ACC112 (cell line): ENCODE data around the gene MAPK7.

Source experiments
- H2AFZ ChIP-seq: fragments of 200-600 bp; sonication (generic); one replicate; pipeline ENCODE4 v1.6.0; 2017; ENCODE audit warnings: antibody characterized with exemption, low read length; ENCODE audit not compliant: unreplicated experiment
- H3K27ac ChIP-seq: fragments of 200-600 bp; sonication (generic); 2 replicates; pipeline ENCODE4 v1.5.1; 2014; ENCODE audit warnings: low read depth, mild to moderate bottlenecking, antibody characterized with exemption, low read length, moderate library complexity
- H3K27me3 ChIP-seq: fragments of 200-600 bp; sonication (generic); 2 replicates; pipeline ENCODE4 v1.6.1; 2014; ENCODE audit warnings: mild to moderate bottlenecking, antibody characterized with exemption, low read length, moderate library complexity, mixed read lengths; ENCODE audit not compliant: insufficient read depth
- H3K36me3 ChIP-seq: fragments of 200-600 bp; sonication (generic); 2 replicates; pipeline ENCODE4 v1.6.1; 2016; ENCODE audit warnings: mild to moderate bottlenecking, antibody characterized with exemption, low read length, moderate library complexity, mixed read lengths; ENCODE audit not compliant: insufficient read depth
- H3K4me1 ChIP-seq: fragments of 200-600 bp; sonication (generic); one replicate; pipeline ENCODE4 v1.6.1; 2016; ENCODE audit warnings: low read length, mixed read lengths; ENCODE audit not compliant: insufficient read depth, unreplicated experiment, control insufficient read depth
- H3K4me3 ChIP-seq: fragments of 200-600 bp; sonication (generic); 2 replicates; pipeline ENCODE4 v1.5.1; 2014; ENCODE audit warnings: mild to moderate bottlenecking, low read depth, low read length
- H3K79me2 ChIP-seq: fragments of 200-600 bp; sonication (generic); one replicate; pipeline ENCODE4 v1.6.0; 2016; ENCODE audit warnings: low read length; ENCODE audit not compliant: control insufficient read depth, unreplicated experiment, insufficient read depth

The MAPK7 gene

DNA sequence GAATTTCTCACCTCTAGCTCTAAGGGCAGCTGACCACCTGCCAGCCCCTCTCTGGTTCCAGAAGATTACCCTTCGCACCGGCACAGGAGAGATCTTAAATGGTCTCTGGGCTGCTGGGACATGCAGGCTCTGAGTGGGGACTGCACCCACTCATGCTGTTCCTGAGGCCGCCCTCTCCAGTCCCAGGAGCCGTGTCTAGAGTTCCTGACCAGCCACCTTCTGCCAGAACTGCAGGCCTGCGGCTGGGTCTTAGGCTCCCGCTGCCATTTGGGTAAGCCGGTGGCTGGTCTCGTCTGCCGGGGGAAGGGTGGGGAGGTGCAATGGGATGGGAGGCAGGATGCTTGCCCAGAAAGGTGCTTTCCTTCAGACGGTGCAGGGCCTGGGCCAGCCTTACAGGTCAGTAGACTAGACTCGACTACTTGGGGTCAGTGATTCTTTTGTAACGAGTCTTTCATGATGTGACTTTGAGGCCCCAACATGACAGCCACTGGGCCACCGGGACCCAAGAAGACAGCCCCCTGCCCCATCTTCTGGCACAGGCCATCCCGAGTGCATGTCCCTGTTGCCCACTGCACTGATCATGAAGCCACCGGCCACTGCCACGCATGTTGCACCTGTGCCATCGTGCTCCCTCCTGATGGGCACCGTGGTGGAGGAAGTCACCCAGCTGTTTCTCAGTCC is 42.2 kb upstream of the MAPK7 start:
- H3K79me2 ChIP-seq: no peaks in the 10 kb centered on the region
- H3K36me3 ChIP-seq: no peaks in the 10 kb centered on the region
- no peaks in the 10 kb centered on the region for H3K27me3 ChIP-seq
- peaks cover 17% of the 10 kb centered on the region for H3K4me1 ChIP-seq
- no peak overlapping the region for H3K4me3 ChIP-seq
- H2AFZ ChIP-seq: no peak overlapping the region
- no peak overlapping the region for H3K27ac ChIP-seq

DNA sequence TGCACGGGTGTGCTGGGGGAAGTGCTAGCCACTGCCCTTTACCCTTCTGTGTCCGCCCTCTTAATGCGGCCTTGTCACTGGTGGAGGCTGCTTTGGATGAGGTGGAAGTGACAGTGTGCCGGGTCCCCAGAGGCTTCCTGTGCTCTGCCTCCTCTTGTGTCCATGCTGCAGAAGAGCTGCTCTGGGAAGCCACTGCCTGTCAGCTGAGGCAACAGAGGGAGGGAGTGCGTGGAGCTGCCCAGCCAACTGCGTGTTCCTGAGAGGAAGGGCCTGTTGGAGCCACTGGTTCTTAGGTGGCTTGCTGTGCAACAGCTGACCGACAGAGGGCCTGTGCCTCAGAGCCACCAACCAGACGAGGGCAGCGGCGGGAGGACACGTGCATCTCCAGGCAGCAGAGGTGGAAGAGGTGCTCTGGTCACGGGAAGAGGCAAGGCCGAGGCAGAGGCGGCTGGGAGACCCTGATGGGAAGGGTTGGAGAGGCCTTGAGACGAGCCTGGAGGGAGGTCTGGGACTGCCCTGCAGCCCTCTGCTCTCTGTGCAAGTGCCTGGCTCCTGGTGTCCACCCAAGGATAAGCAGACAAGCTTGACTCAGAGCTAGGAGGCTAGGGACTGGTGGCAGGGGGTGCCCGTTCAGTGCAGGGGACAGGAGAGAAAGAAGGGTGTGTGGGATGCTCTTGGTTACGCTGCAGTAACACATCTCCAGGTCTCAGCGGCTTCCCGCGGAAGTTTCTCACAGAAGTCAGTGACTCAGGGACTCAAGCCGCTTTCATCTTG is 41.2 kb upstream of the MAPK7 start:
- Histone ChIP-seq H3K36me3 (no peaks in the 10 kb centered on the region), H3K79me2 (no peaks in the 10 kb centered on the region), H3K4me1 (peaks cover 6% of the 10 kb centered on the region), H3K27ac (no peak overlapping the region), H2AFZ (no peak overlapping the region), H3K4me3 (no peak overlapping the region), H3K27me3 (no peaks in the 10 kb centered on the region)

DNA sequence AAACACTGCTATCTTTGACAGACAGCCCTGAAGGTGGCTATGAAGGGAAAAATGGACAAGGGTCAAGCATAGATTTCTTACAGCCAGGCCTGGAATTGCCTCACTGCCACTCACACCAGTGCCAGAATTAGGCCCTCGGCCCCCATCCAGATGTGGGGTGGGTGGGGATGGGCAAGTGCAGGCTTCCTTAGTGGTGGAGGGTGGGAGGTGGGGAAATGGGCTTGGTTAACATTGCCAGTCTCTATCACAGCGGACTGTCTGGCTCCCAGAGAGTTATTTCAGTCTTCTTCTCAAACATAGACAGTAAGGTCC is 40.6 kb upstream of the MAPK7 start:
- H3K4me3 ChIP-seq: no peak overlapping the region
- H3K27me3 ChIP-seq: no peaks in the 10 kb centered on the region
- H3K27ac ChIP-seq: no peak overlapping the region
- H3K4me1 ChIP-seq: peaks cover 2% of the 10 kb centered on the region
- H3K36me3 ChIP-seq: no peaks in the 10 kb centered on the region
- H2AFZ ChIP-seq: no peak overlapping the region
- H3K79me2 ChIP-seq: no peaks in the 10 kb centered on the region

DNA sequence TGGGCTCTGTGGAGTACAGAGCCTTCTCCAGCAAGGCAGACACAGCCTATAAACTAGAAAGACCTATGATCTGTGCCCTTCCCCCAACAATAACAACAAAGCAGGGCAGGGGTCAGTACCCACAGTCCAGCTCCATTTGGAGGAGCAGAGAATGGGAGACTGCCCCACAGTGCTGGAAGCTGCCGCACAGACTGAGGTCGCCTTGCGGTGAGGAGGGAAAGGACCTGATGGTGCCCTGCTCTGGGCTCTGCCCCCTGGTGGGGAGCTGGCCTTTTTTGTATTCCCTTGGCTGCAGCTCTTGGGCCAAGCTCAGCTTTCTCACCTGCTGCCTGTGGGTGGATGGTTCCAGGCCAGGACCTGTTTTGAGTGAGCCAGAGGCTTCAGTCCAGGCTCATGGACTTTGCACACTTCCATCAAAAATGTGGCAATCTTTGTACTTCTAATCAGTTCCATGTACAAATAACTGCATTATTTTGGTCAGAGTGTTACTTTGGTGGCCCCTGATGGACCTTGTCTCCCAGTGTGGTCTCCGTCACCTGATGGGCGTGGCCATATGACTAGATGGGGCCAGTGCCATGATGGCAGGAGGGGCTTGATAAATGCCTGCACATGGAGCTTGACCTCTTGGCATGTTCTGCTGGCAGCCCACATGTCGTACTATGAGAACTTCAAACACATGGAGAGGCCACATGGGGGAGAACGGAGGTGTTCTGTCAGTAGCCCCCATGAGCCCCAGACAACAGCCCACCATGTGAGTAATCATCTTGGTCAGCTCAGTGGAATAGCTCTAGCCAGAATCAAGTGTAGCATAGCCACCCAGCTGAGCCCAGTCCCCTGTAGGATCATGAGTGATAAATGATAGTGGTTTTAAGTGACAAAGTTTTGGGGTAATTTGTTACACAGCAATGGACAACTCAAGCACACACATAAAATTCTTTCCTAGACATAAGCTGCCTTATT is 40.0 kb upstream of the MAPK7 start:
- no peaks in the 10 kb centered on the region for H3K4me1 ChIP-seq
- H3K36me3 ChIP-seq: no peaks in the 10 kb centered on the region
- H2AFZ ChIP-seq: no peak overlapping the region
- no peak overlapping the region for H3K27ac ChIP-seq
- no peaks in the 10 kb centered on the region for H3K79me2 ChIP-seq
- H3K27me3 ChIP-seq: no peaks in the 10 kb centered on the region
- no peak overlapping the region for H3K4me3 ChIP-seq

DNA sequence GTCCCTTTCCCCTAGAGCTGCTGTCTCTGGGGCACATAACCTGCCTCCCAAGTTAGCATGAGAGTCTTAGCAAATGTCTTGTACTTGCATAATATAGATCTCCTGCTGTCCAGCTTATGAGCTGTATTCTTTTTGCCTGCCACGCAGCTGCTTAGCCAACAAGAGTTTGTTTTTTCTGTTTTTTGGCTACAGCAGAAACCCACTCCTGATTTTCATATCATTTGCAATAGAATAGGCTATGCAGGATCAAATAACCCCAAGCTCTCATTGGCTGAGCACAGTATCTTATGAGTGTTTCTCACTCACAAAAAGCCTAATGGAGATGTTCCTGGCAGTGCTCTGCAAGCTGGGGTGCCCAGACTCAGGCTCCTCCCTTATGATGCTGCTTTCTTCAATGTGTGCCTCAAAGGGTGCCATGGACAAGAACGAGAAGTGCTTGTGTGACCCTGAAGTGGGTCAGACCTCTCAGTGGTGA is 38.9 kb upstream of the MAPK7 start:
- Histone ChIP-seq H3K36me3 (no peaks in the 10 kb centered on the region), H3K79me2 (no peaks in the 10 kb centered on the region), H3K4me3 (no peak overlapping the region), H3K4me1 (no peaks in the 10 kb centered on the region), H3K27ac (no peak overlapping the region), H3K27me3 (no peaks in the 10 kb centered on the region), H2AFZ (no peak overlapping the region)

DNA sequence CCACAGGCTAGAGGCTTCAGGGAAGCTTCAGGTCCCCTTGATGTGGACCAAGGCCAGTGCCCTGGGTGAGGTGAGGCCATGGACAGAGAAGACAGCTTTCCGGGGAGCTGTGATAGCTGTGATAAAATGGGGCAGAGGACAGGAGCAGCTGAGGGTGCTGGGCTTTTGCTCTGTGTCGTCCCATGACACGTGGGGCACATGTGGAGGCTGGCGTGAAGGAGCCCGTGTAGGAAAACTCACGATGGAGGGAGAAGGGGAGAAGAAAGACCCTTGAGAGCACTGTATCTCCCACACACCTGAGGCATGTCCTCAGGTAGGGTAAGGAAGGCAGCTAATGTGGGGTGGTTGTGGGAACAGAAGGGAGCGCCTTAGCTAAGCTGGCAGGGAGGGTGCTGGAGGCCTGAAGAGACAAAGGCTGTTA is 37.1 kb upstream of the MAPK7 start:
- Histone ChIP-seq H3K27me3 (no peaks in the 10 kb centered on the region), H3K4me3 (no peak overlapping the region), H3K79me2 (no peaks in the 10 kb centered on the region), H3K27ac (no peak overlapping the region), H3K4me1 (peaks cover 11% of the 10 kb centered on the region), H2AFZ (no peak overlapping the region), H3K36me3 (no peaks in the 10 kb centered on the region)

DNA sequence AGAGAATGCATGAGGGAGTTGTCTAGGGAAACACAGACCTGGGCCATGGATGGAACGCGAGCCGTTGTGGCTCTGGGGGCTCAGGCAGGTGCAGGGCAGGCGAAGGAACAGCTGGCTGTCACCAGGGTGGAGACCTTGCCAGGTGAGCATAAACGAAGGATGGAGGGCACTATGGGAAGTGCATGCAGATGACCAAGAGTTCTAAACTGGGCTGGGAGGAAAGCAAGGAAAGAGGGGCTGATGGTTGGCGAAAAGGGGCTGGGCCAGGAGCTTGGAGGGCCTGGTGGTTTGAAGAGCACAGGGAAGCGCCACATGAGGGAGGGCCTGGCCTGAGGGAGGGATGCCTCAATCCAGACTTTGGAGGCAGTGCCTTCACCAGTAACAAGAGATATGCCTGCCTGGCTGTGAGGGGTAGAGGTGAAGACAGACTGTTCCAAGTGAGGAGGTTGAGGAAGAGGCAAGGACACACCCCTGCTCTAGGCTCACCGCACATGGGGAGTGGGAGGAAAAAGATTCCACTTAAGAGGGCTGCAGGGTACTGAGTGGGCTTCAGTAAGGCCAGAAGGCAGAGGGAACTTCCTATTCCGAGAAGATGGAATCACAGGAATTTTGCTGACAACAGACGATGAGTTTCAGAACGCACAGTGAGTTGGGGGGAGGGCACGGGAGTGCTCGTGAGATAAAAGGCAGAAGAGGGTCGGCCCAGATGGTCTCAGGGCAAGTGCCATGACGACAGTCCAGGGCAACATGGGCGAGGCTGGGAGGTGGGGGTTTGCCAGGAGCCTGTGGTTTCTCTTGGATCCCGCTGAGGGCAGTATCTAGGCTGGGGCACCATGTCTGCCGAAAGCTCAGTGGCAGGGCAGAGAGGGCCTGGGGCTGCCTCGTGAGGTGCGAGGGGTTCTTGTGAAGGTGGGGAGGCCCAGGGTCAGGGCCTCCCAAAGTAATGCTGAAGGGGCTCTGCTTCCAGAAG is 36.4 kb upstream of the MAPK7 start:
- H2AFZ ChIP-seq: no peak overlapping the region
- H3K27me3 ChIP-seq: no peaks in the 10 kb centered on the region
- H3K79me2 ChIP-seq: no peaks in the 10 kb centered on the region
- no peaks in the 10 kb centered on the region for H3K36me3 ChIP-seq
- peaks cover 18% of the 10 kb centered on the region for H3K4me1 ChIP-seq
- no peak overlapping the region for H3K27ac ChIP-seq
- no peak overlapping the region for H3K4me3 ChIP-seq

DNA sequence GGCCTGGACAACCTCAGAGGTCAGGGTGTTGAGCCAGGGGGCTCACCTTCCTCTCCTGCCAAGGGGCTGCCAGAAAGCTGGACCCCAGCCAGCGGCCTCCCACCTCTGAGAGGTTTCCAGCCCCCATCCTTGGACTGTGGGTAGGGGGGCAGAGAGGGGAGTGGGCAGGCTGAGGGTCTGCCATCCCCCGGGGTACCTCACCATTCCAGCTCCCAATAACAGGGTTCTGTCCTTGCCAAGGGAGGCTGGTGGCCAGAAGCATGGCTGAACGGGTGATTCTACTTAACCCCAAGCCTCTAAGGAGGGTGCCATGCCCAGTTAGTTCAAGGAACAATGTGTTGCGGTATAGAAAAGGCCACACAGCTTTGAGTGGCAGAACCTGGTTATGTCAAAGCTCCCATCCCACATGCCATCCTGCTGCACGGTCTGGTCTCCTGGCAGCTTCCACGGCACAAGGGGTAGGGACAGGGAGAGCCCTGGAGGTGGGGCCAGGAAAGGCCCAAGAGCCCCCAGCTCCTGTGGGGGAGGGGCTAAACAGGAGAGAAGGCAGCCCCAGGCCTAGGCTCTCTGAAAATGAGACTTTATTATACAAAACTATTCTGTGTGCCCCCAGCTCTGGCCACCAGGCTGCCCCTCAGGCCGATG is 35.6 kb upstream of the MAPK7 start:
- no peak overlapping the region for H3K4me3 ChIP-seq
- H3K79me2 ChIP-seq: no peaks in the 10 kb centered on the region
- H3K27ac ChIP-seq: no peak overlapping the region
- H2AFZ ChIP-seq: no peak overlapping the region
- peaks cover 26% of the 10 kb centered on the region for H3K4me1 ChIP-seq
- no peaks in the 10 kb centered on the region for H3K27me3 ChIP-seq
- H3K36me3 ChIP-seq: no peaks in the 10 kb centered on the region

DNA sequence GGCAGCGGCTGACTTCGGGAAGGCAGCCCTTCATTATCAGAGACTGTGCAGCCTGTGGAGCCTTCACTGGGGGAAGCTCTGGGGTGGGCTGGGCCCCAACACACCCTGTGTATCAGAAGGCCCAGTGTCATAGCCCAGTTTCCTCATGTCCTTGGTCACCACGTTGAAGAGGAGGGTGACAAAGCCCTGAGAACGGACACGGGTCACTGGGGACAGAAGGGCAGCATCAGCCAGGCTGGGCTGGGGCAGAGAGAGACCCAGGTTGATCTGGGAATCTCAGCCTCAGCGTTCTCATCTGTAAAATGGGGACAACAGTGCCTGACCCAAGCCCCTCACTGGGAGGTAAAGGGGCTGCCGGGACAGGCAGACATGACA is 35.1 kb upstream of the MAPK7 start:
- no peaks in the 10 kb centered on the region for H3K27me3 ChIP-seq
- H3K27ac ChIP-seq: no peak overlapping the region

More for the DNA sequence above, 35.1 kb upstream of the MAPK7 start:
- peaks cover 29% of the 10 kb centered on the region for H3K4me1 ChIP-seq
- H2AFZ ChIP-seq: no peak overlapping the region
- H3K4me3 ChIP-seq: no peak overlapping the region
- no peaks in the 10 kb centered on the region for H3K36me3 ChIP-seq
- H3K79me2 ChIP-seq: no peaks in the 10 kb centered on the region
